NB4 (cell line): Measurements from ENCODE around the gene FBXO28.

Source experiments
- CTCF ChIP-seq: IDR thresholded peaks from one replicate; pipeline ENCODE4 v1.5.1; 2012; ENCODE audit warnings: low read depth, low read length
- MAX ChIP-seq: IDR thresholded peaks from 2 replicates; pipeline ENCODE4 v1.6.1; 2011; ENCODE audit warnings: low read depth, low read length
- POLR2A ChIP-seq: IDR thresholded peaks from 2 replicates; pipeline ENCODE4 v1.6.1; 2011; ENCODE audit warnings: mild to moderate bottlenecking; ENCODE audit not compliant: insufficient read length; ENCODE audit errors: extremely low read depth

GRCh38 chr1:224193319-224193966 is 79.5 kb downstream of the FBXO28 start:
- TF ChIP-seq POLR2A (no peak), CTCF (no peak), MAX (no peak)
